Stimulated activated CD8-positive, alpha-beta memory T cell treated with anti-CD3 and anti-CD28 coated beads, Interleukin-12 subunit alpha, Interleukin-12 subunit beta, amount 100 ng/mL, for 4 hours (primary cell): Measurements from ENCODE around the gene MEST.
"Not testable (repeated sequence)": the region's sequence is repeated elsewhere in the genome, so short reads cannot be mapped to it uniquely, and the experiment has no call there.

Experiments
- DNase-seq: peaks from one replicate; pipeline ENCODE4 v3.0.0-alpha.2; 2020; ENCODE audit warnings: low read depth

Gene MEST

DNA sequence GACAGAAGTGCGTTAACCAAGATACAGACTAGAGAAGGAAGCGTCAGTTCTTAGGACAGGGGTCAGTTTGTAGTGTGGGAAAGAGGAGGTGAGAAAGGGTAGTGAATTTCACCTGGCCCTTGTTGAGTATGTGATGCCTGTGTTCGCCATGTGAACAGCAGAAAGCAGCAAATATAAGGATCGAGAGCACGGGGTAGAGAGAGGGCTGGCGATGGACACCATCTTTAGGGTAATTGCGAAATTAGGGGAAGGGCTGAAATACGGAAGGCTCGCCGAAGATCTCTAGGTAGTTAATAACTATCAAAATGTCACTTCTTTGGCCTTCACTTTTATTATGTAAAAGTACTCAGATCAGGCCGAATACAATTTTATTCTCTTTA lies 6.2 kb upstream of the MEST start:
- no peak for DNase-seq

DNA sequence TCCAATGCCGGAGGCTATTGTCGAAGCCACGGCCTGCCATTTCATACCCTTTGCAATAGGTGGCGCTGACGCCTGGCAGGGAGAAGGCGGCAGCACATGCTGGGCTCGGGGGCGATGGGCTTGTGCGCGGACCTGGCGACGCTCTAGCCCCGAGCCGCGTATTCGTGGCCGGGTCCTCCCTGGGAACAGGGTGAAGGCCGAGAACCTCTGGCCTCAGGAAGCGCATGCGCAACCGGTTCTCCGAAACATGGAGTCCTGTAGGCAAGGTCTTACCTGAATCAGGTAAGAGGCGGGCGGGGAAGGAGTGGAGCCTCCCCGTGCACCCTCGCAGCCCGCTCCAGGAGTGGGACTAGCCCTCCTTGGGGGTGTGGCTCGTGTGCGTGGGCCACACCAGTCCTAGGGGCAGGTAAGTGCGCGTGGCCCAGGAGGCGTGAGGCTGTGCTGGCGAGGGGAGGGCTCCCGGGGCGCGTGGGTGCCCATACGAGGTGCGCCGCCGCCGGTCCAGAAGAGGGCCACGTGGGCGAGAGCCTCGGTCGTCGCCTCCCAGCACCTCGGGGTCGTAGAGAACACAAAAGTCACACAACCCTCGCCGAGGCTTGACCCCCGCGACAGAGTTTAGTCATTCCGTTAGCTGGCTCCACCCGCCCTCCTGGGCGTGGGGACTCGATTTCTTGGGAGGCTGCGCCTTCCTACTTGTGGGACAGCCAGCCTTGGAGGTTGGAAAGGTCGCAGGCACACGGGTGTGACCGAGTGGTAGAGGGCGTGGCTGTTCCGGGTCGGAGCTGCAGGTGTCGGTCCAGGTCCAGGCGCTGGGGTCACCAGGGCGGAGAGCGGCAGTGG lies 5.6 kb upstream of the MEST start:
- peak; percentile 41 for DNase-seq

DNA sequence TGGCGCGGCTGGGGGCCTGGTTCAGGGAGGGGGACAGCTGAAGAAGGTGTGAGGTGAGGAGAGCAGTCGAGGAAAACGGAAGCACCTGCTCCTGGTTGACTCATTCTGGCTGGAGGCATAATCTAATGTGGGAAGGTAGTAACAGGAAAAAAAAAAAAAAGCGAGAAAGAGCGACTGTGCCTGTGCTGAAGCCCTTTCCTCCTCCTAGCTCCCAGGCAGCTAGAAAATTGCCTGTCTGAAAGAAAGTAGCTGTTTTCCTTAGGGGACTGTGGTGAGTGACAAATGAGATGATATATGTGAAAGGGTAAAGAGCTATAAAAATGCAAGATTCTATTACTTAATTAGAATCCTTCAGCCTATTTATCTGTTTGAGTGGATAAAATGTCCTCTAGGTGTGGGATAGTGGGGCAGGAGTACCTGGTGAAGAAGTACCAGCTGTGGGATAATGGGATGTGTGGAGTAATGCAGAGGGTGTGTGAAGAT lies 4.9 kb upstream of the MEST start:
- no peak for DNase-seq

DNA sequence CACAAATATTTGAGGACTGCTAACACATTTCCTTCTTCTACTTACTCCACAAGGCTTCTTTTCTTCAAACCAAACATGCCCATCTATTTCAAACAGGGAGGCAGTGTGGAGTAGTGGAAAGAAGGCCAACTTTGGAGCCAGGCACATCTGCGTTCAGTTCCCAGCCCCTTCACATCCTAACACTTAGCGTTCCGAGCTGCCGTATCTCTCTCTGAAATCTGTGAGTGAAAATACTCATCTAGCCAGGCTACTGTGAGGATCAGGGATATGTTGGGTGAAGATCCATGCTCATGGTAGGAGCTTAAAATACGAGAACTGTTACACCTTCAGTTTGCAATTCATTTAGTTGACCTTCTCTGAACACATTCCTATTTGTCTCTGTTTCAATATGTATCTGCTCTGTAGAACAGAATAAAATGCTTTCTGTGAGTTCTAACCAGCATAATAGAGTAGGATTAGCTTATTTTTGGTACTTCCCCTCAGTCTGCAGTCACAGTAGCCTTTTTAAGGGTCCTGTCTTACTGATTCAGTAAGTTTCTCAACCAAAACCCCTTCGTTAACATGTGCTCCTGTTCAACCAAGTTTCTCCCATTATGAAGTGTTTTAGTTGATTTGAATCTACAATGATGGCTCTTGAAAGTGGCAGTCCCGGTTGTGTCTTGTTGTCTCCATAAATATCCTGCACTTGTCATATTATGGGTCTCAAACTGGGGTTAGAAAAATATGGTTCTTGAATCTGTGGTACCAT lies 3.3 kb upstream of the MEST start:
- no peak for DNase-seq

DNA sequence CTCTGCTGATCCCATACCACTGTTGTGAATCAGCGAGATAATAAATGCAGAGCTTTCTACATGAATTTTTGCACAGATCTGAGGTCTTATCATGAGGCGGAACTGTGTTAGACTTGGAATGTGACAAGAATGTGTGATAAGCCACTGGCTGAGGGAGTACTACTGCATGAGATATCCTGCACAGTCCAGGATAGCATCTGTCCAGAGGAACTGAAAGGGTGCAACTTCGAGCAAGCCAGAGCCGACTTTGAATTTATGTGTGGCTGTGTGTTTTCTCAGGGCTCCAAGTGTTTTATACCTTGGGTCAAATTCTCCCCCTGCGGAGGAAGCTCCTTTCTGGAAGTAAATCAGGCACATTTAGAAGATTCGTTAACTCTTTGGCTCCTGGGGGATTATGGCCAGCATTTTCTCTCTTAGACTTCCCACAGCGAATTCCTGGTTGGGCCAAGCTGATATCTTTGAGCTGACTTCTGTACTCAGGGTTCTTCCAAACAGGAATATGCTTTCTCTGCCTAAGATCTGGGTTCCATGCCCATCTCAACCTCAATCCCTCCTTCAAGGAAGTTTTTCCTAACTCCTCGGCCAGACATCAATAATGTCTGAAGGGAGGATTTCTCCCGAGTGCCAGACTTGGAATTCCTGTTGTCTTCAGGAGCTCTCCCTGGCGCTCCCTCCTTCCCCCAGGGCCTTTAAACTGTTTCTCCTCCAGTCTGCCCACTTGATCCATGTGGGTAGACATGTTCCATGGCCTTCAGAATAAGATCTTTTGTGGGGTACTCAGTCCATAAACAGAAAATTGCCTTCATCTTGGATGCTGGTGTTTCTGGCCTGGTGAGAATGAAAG lies 2.5 kb upstream of the MEST start:
- DNase-seq, result no peak

DNA sequence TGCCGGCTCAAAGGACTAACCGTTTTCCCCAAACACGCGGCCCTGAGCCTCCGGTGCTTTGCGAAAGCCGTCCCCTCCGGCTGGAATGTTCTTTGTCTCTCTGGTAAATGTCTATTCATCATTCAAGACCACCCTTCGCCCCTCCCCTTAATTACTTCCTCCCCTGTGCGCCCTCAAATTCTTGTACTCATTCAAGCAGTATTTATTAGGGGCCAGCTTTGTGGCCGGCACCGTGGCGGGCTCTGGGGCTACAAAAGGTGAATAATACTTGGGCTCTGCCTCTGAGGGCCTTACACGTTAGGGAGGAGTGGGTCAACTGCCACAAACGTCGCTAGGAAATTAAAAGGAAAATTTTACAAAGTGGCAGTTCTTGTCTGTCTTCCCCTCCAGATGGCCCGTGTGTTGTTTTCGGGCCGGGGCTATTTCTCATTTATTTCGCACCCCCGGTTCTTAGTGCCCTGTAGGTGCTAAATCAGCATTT lies 1.5 kb upstream of the MEST start:
- no peak for DNase-seq

DNA sequence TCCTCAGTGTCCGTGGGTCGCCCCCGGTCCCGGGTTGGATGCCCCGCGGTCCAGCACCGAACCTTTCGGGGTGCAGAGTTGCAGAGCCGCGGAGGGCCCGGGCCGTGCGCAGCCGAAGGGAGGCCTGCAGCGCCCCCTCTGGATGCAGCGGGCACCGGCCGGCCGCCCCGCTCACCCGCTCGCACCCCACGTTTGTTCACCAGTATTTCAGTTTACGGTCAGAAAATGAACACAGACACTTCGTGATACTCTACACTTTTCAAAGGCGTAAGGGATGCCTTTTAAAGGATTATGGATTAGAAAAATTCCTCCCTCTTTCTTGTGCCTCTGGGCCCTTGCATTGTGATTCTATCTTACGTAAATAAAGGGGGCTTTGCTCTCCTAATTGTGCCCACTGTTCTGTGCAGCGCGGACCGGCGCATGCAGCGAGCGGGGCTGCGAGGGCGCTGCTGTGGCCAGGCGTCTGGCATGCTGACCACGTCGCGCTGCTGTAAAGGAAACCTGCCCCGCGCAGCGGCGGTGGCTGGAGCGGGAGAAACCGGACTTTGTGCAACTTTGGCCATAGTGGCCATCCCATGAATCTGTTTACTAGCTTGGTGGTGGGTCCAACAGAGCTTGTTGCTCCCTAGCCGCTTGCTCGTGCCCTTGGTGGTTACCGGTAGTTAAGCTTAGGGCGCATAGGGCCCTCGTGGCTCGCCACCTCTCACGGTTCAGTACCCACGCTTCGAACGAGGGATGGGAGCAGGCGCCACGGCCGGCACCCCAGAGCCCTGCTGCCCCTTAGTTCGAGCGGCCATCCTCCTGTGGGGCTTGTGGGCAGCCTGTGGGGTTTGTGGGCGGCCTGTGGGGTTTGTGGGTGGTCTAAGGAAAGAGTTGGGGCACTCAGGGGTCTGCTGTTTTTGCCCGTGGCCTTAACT lies 739 bp upstream of the MEST start:
- peak; percentile 17 for DNase-seq

DNA sequence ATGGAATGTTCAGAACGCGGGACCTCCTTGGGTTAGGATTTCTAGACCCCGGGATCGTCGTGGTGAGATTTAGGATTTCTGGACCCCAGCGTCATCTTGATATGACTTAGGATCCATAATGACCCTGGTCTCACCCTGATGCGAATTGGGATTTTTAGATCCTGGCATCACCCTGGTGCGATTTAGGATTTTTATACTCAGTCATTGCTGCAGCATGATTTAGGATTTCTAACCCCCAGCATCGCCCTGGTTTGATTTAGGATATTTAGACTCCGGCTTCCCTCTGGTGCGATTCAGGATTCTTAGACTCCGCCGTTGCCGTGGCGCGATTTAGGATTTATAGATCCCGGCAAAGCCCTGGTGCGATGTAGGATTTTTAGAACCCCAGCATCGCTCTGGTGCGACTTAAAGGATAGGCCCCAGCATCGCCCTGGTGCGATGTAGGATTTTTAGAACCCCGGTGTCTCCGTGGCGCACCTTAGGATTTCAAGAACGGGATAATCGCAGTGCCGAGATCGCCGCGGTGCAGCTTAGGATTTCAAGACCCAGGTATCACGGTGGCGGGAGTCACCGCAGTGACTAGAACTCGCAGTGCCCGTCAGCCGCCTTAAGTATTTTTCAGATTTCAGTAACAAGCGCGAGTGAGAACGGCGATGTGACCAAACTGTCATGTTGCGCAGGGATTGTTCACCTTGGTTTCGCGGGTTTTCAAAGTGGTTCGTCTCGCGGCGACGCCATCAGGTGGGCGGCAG lies 814 bp downstream of the MEST start:
- no peak for DNase-seq

DNA sequence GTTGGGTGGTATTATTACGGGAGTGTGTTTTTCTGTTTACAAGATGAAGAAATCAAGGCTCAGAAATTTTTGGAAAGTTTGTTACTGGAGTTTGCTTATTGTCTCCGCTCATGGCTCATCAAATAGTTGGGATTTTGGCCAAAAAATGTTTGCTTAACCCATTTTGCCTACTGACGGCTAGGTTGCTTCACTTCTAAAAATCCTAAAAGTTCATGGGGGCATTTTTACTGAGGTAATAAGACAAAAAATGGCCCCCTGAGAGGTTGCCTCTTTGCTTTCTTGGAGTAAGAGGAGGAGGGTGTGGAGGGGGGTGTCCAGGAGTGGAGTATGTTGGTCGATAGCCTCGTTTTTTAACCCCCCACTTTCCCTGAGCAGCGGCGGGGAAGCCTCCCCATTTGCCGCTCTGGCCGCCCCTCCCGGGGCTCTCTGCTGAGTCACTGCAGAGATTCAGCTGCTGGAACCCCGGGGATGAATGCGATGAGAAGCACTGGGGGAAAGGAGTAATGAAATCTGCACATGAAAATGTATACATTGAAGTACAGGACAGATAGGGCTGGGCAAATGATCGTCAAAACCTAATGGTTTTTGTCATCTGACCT lies 1.5 kb downstream of the MEST start:
- DNase-seq, result no peak

DNA sequence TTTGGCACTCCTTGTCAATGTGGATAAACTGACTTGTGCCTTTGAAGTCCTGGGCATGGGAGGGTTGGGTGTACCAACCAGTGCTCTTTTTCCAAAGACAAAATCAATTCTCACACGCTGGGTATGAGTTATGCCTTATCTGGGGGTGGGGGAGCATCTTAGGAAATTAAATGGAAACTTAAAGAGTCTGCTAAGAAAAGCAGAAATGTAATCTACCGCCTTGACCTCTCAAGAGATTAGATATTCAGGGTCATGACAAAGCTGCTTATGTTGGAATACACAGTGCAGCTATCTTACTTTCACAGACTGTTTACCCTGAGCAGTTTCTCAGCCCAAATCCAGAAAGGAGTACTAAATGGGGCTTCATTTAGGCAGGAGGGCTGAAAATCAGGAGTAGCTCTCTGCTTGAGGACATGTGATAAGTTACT lies 2.6 kb downstream of the MEST start:
- no peak for DNase-seq

DNA sequence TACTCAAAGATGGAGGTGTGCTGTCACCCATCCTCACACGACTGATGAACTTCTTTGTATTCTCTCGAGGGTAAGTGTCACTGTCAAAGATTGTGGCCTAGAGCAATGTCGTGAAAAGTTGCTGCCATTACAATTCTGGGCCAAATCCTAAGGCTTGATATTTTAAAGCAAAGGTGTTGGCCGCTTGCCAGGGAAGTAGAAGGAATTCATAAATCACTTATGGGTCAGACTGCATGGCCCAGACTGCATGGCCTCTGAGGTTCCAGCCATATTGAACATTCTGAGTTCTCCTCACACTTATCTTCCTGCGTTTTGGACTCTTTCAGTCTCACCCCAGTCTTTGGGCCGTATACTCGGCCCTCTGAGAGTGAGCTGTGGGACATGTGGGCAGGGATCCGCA lies 8.6 kb downstream of the MEST start:
- DNase-seq, result no peak

DNA sequence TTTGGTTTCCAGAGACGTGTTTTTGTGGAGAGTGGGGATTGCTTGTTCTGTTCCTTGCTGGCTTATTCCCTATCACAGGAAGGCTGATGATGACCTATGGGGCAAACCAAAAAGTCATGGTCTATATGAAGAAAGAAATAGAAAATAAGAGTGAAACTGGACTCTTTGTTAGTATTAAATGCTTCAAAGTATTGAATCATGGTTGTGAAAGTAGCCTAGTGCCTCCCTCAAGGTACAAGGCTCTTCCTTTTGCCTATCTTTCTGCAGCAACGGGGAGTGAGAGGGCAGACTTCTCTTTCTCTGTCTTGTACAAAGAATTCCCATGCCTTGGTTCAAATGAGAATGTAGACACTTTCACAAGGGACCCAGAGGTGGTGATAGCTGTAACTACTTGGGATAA lies 9.0 kb downstream of the MEST start:
- no peak for DNase-seq

DNA sequence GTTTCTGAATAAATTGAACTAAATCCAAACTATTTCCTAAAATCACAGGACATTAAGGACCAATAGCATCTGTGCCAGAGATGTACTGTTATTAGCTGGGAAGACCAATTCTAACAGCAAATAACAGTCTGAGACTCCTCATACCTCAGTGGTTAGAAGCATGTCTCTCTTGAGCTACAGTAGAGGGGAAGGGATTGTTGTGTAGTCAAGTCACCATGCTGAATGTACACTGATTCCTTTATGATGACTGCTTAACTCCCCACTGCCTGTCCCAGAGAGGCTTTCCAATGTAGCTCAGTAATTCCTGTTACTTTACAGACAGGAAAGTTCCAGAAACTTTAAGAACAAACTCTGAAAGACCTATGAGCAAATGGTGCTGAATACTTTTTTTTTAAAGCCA lies 13.9 kb downstream of the MEST start:
- no peak for DNase-seq

DNA sequence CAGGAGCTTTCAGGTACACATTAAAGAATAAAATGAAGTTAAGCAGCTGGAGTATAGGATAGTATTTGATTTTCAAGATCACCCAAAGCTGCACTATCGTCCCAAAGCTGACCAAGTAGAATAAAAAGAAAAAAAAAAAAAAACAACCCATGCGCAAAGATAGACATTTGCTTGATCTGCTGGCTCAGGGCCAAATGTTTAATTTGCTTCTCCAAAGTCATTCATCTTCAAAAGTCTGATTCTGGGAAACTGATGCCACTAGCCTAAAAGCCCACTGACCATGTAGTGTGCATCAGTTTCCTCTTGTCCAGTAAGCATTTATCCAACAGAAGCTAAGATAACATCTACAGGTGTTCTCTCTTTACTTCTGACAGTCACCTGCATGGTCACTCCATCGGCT lies 14.5 kb downstream of the MEST start:
- no peak for DNase-seq

DNA sequence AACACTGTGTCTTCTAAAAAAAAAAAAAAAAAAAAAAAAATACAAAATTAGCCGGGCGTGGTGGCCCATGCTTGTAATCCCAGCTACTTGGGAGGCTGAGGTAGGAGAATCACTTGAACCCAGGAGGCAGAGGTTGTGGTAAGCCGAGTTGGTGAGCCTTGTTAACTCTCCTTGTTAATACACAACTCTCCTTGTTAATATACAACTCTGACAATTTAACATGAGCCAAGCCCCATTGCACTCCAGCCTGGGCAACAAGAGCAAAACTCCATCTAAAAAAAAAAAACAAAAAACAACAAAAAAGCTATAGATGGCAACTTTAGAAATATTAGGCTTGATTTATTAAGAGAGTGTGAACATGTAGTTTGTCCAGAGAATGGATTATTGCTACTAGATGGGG lies 20.2 kb downstream of the MEST start:
- DNase-seq, result not testable (repeated sequence)

DNA sequence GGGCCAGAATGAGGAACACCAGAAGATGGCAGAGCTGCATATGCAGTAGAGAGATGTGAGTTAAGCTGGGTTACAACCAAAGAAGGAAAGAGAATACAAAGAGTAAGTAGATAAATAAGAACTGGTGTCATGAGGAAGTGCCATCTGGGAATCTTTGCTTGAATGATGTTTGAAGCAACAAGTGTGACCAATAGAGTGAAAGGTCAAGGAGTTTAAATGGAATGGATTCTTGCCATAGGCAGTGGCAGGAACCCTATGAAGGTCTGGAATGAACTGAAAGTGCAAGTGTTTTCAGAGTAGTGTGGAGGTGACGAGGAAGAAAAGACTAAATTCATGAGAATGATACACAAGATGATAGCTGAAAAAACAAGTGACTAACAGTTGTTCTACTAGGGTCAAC lies 21.6 kb downstream of the MEST start:
- no peak for DNase-seq

DNA sequence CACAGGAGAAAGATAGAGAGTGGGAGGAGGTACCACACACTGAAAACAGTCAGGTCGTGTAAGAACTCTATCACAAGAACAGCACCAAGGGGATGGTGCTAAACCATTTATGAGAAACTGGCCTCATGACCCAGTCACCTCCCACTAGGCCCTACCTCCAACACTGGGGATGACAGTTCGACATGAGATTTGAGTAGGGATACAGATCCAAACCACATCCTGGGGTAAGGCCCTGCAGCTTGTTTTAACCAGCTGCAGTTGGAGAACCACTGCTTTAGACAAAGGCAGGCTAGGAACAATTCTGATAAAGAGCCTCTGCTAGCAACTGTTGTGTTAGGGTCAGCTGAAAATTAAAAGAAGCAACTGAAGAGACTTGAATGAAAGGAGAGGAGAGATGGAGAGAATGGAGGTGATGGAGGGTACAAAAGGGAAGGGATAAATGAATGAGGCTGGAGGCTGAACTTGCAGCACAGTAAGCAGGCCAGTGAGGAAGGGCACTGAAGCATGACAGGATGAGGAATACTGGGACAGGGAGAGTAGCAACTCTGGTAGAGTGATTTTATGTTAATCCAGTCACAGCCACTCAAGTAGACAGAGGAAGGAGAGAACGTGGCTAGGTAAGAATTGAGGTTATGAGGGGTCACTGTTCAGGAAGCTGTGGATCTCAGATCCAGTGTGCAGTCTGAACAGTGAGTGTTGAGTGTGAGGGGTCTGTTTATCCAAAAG lies 23.6 kb downstream of the MEST start:
- no peak for DNase-seq

DNA sequence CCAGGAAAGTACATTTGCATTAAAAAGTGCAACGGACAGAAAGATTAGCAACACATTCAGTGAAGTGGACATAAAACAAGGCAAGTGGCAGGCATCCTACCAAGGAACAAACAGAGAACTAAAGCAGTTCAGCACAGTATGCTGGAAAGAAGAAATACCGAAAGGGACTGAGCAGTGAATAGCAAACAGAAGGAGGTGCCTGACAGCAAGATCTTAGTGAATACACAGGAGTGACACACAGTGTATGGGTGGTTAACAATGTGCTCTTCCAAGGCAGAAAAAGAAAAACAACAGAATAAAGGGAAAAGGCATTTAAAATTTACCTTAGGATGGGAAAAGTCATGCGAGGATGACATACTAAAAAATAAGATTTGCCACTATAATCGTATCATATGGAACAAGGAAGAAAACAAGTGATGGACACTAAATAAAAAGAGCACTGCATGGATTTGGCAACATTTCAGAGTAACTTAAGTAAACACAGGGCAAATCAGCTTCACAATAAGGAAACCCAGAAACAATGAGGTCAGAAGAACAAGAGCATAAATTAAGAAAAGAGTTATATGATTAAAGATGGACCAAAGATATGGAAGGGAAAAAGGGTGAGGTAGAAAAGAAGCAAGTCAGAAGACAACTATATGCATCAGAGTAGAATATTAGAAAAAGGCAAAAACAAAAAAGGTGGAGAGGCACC lies 29.5 kb downstream of the MEST start:
- DNase-seq, result no peak
